DND-41 (cell line): ENCODE results near the gene GSS.
A peak's percentile ranks its signal among the peaks of the same experiment; 100 is the strongest.

Experiments used
- ATAC-seq: fragments of 200-7000 bp; cut with Tn5 transposase; 3 replicates; pipeline ENCODE4 v1.9.1; 2021; ENCODE audit warnings: low read depth; ENCODE audit not compliant: insufficient read depth
- DNase-seq: peaks from one replicate; pipeline ENCODE4 v3.0.0-alpha.2; 2020
- H2AFZ ChIP-seq: 2 replicates; pipeline ENCODE4 v1.6.0; 2012; ENCODE audit warnings: low read depth, low read length
- H3K27ac ChIP-seq: 2 replicates; pipeline ENCODE4 v1.5.1; 2012; ENCODE audit warnings: low read length, inconsistent platforms
- H3K27me3 ChIP-seq: fragments of 200-600 bp; sonication (generic); 2 replicates; pipeline ENCODE4 v1.6.0; 2012; ENCODE audit warnings: low read length, mild to moderate bottlenecking, inconsistent platforms; ENCODE audit not compliant: insufficient read depth, poor library complexity
- H3K36me3 ChIP-seq: 2 replicates; pipeline ENCODE4 v1.5.1; 2012; ENCODE audit warnings: low read length, inconsistent platforms; ENCODE audit not compliant: insufficient read depth
- H3K4me1 ChIP-seq: 2 replicates; pipeline ENCODE4 v1.5.1; 2012; ENCODE audit warnings: mild to moderate bottlenecking, low read length; ENCODE audit not compliant: insufficient read depth
- H3K4me2 ChIP-seq: 2 replicates; pipeline ENCODE4 v1.6.0; 2012; ENCODE audit warnings: mild to moderate bottlenecking, moderate library complexity, low read length, inconsistent platforms; ENCODE audit not compliant: insufficient read depth
- H3K4me3 ChIP-seq, 2 experiments: fragments of 200-600 bp in 1 of 2; shearing (Covaris generic) in 1 of 2; 2 replicates each; pipeline ENCODE4 v1.5.1; 2012 to 2016; ENCODE audit warnings: inconsistent platforms in 2 of 2, low read length in 2 of 2, mild to moderate bottlenecking in 2 of 2, low read depth in 1 of 2, moderate library complexity in 1 of 2
- H3K79me2 ChIP-seq: 2 replicates; pipeline ENCODE4 v1.6.0; 2012; ENCODE audit warnings: low read length, inconsistent platforms; ENCODE audit not compliant: insufficient read depth
- H3K9ac ChIP-seq: 2 replicates; pipeline ENCODE4 v1.6.0; 2012; ENCODE audit warnings: low read depth, mild to moderate bottlenecking, inconsistent platforms, low read length, moderate library complexity
- H3K9me3 ChIP-seq: 2 replicates; pipeline ENCODE4 v1.5.1; 2012; ENCODE audit warnings: low read length, moderate library complexity, mild to moderate bottlenecking, inconsistent platforms; ENCODE audit not compliant: insufficient read depth, severe bottlenecking
- H4K20me1 ChIP-seq: 2 replicates; pipeline ENCODE4 v1.6.0; 2012; ENCODE audit warnings: low read length; ENCODE audit not compliant: insufficient read depth
- CTCF ChIP-seq: IDR thresholded peaks from 2 replicates; pipeline ENCODE4 v1.5.1; 2012; ENCODE audit warnings: borderline replicate concordance, low read length, moderate library complexity, mild to moderate bottlenecking; ENCODE audit not compliant: poor library complexity, severe bottlenecking; ENCODE audit errors: extremely low read depth
- EZH2 ChIP-seq: IDR thresholded peaks from 3 replicates; pipeline ENCODE4 v1.6.1; 2012; ENCODE audit warnings: borderline replicate concordance, low read depth, mild to moderate bottlenecking, moderate library complexity, low read length, inconsistent platforms; ENCODE audit not compliant: severe bottlenecking

GSS gene

GRCh38 chr20:34954904-34955230 is 739 bp downstream of the GSS start:
- peak overlapping the region; percentile 80 for H3K4me2 ChIP-seq
- peak overlapping the region; percentile 94 for H2AFZ ChIP-seq
- H3K79me2 ChIP-seq, result peaks cover 8% of the 10 kb centered on the region; the same call in 1 of the 2 replicates
- H3K27me3 ChIP-seq, result no peaks in the 10 kb centered on the region
- H3K9me3 ChIP-seq, result no peaks in the 10 kb centered on the region
- no peaks in the 10 kb centered on the region for H4K20me1 ChIP-seq
- peak overlapping the region; percentile 88 for H3K27ac ChIP-seq
- peaks cover 23% of the 10 kb centered on the region for H3K4me1 ChIP-seq
- ATAC-seq (no peak), DNase-seq (no peak)
- peaks cover 18% of the 10 kb centered on the region for H3K36me3 ChIP-seq
- peak overlapping the region; percentile 69 to 79 for H3K4me3 ChIP-seq
- peak overlapping the region; percentile 76 for H3K9ac ChIP-seq
- TF ChIP-seq EZH2 (no peak), CTCF (no peak)

- no peak overlapping the region for H3K9ac ChIP-seq
- H3K36me3 ChIP-seq, result peaks cover 27% of the 10 kb centered on the region
- no peak overlapping the region for H3K4me3 ChIP-seq
- no peak overlapping the region for H3K27ac ChIP-seq
- H4K20me1 ChIP-seq, result no peaks in the 10 kb centered on the region
- no peaks in the 10 kb centered on the region for H3K9me3 ChIP-seq
- no peaks in the 10 kb centered on the region for H3K27me3 ChIP-seq
- peaks cover 23% of the 10 kb centered on the region for H3K4me1 ChIP-seq
- H3K79me2 ChIP-seq, result peaks cover 8% of the 10 kb centered on the region; the same call in 1 of the 2 replicates
- TF ChIP-seq EZH2 (no peak), CTCF (no peak)
- no peak overlapping the region for H2AFZ ChIP-seq
- no peak overlapping the region for H3K4me2 ChIP-seq
- DNase-seq (no peak), ATAC-seq (no peak)
Observed at GRCh38 chr20:34953960-34954359, 1.6 kb downstream of the GSS start.

- Histone ChIP-seq H3K4me1 (peaks cover 23% of the 10 kb centered on the region), H3K79me2 (peaks cover 8% of the 10 kb centered on the region; the same call in 1 of the 2 replicates), H3K27ac (no peak overlapping the region), H3K4me2 (no peak overlapping the region), H3K4me3 (no peak overlapping the region), H2AFZ (no peak overlapping the region), H3K9me3 (no peaks in the 10 kb centered on the region), H4K20me1 (no peaks in the 10 kb centered on the region), H3K9ac (no peak overlapping the region), H3K36me3 (peaks cover 33% of the 10 kb centered on the region), H3K27me3 (no peaks in the 10 kb centered on the region)
- no peak for DNase-seq
- ATAC-seq, result no peak
- TF ChIP-seq CTCF, result no peak
- TF ChIP-seq EZH2, result no peak
Observed at GRCh38 chr20:34952671-34953070, 2.9 kb downstream of the GSS start.

- Histone ChIP-seq H2AFZ (no peak overlapping the region), H3K27me3 (no peaks in the 10 kb centered on the region), H3K27ac (no peak overlapping the region), H3K9ac (no peak overlapping the region), H3K9me3 (no peaks in the 10 kb centered on the region), H3K4me1 (peaks cover 23% of the 10 kb centered on the region), H3K36me3 (peaks cover 34% of the 10 kb centered on the region), H3K4me2 (no peak overlapping the region), H4K20me1 (no peaks in the 10 kb centered on the region), H3K79me2 (peaks cover 8% of the 10 kb centered on the region; the same call in 1 of the 2 replicates), H3K4me3 (no peak overlapping the region)
- no peak for DNase-seq
- TF ChIP-seq CTCF (no peak), EZH2 (no peak)
- ATAC-seq, result no peak
Observed at GRCh38 chr20:34951652-34952051, 4.0 kb downstream of the GSS start.
